Lower leg skin (tissue), 3 donors: ENCODE measurements around the gene NTN3.

Experiments
- CTCF ChIP-seq, 3 donors: fragments of 450-650 bp; IDR thresholded peaks; one replicate each; pipeline ENCODE4 v1.5.1; 2016; ENCODE audit warnings: antibody characterized with exemption in 3 of 3, mild to moderate bottlenecking in 3 of 3, moderate library complexity in 2 of 3
- POLR2A ChIP-seq, 2 donors: fragments of 450-650 bp; IDR thresholded peaks; one replicate each; pipeline ENCODE4 v1.6.1; 2016 to 2017; ENCODE audit warnings: antibody characterized with exemption in 2 of 2, mild to moderate bottlenecking in 1 of 2, moderate library complexity in 1 of 2

GRCh38 chr16:2437032-2437790 is 33.9 kb upstream of the NTN3 start:
- TF ChIP-seq CTCF (IDR thresholded peaks at IDR 0.05) (no peak), POLR2A (IDR thresholded peaks at IDR 0.05) (no peak)
